AG09309 (cell line): Measurements from ENCODE around the gene RNF224.
"Not testable (repeated sequence)": the region's sequence is repeated elsewhere in the genome, so short reads cannot be mapped to it uniquely, and the experiment has no call there.

Experiments
- DNase-seq: peaks from one replicate; pipeline ENCODE4 v3.0.0-alpha.2; 2010; ENCODE audit warnings: low read depth
- H3K4me3 ChIP-seq: 2 replicates; pipeline ENCODE4 v1.5.1; 2011; ENCODE audit warnings: mild to moderate bottlenecking, low read depth, low read length, moderate library complexity; ENCODE audit not compliant: control insufficient read depth
- CTCF ChIP-seq: IDR thresholded peaks from 2 replicates; pipeline ENCODE4 v1.5.1; 2011; ENCODE audit warnings: mild to moderate bottlenecking, low read depth, low read length, inconsistent platforms; ENCODE audit not compliant: insufficient read depth, control insufficient read depth; ENCODE audit errors: missing control alignments

RNF224 gene

DNA sequence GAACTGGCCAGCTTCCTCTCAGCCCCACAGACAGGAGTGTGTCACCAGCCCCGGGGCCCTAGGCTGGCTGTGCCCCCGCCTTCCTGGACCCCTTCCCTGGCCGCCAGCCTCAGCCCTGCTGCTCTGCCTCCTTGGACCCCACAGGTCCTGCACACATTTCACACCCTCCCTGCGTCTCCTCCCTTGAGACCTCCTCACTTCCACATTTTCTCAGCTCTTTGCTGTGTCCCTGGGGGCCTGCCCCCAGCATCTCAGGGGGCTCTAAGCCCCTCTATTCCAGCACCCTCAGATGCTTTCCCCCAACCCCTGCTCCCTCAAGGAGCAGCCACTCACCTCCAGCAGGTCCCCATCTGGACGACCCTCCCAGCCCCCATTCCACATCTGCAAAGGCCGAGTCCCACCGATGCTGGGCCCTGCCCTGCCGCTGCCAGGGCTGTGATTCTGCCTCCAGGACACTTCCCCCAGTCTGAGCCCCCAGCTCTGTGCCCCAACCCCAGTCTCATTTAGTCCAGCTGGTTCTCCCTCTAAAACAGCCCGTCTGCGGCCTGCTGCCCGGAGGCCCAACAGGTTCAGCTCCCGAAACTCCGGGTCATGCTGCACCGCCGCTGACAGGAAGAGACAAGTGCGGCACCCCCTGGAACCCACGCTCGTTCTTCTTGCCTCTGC lies 7.6 kb downstream of the RNF224 start:
- TF ChIP-seq CTCF = no peak
- no peak for DNase-seq

DNA sequence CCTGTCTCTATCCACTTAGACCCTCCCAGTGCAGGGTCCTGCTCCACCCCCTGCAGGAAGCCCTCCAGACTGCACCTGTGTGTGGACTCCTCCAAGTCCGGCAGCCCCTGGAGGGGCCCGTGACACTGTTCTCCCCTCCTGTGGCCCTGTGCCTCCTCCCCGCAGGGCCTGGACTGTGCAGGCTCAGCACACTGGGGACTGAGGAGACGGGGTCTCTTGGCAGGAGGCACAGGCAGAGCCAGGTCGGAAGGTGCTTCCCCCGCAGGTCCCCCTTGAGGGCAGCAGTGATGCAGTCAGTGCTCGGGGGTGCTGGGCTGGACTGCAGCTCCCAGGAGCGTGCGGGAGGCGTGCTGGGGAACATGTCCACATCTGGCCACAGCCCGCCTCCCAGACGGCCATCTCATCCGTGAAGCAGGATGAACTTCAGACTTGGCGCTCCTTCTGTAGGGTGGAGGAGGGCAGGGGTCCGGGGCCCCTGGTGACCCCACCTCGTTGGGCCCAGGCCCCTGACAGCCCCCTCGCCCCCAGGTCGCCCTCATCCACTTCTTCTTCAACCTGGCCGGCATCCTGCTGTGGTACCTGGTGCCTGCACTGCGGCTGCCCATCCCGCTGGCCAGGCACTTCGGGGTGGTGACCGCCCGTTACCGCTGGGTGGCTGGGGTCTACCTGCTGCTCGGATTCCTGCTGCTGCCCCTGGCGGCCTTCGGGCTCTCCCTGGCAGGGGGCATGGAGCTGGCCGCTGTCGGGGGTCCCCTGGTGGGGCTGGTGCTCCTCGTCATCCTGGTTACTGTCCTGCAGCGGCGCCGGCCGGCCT lies 8.3 kb downstream of the RNF224 start:
- no peak for DNase-seq
- H3K4me3 ChIP-seq = no peak overlapping the region
- TF ChIP-seq CTCF = peak; percentile 4

More for the DNA sequence above, 7.6 kb downstream of the RNF224 start:
- no peak overlapping the region for H3K4me3 ChIP-seq

- H3K4me3 ChIP-seq = no peak overlapping the region
- DNase-seq = no peak
- peak; percentile 99 for TF ChIP-seq CTCF
Measured at GRCh38 chr9:137236238-137236935, 9.1 kb downstream of the RNF224 start.

DNA sequence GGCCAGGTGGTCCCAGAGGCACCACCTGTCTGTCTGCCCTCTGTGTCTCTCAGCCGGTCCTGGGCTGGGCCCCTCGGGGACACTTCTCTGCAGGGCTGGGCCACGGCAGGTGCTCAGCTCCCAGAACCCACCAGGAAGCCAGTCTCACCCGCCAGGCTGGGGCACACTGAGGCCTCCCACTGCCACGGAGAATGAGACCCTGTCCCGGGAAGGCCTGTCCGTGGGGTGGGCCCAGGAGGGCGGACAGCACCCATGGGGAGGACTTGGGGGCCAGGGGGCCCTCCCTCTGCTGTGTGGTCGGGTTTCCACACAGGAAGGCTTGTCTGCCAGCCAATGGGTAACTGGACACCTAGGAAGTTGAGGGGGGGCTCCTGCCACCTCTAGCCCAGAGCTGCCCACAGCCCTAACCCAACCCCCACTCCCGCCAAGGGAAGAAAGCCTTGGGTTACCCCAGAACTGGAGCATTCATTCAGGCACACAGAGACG lies 9.7 kb downstream of the RNF224 start:
- TF ChIP-seq CTCF = no peak
- H3K4me3 ChIP-seq = no peak overlapping the region
- no peak for DNase-seq

GRCh38 chr9:137237759-137238726 lies 10.7 kb downstream of the RNF224 start:
- no peak for DNase-seq
- no peak overlapping the region for H3K4me3 ChIP-seq
- no peak for TF ChIP-seq CTCF

- not testable (repeated sequence) for DNase-seq
- H3K4me3 ChIP-seq = peak overlapping the region; percentile 67
Measured at GRCh38 chr9:137239541-137240200, 12.4 kb downstream of the RNF224 start.
